GM18868 (cell line): ENCODE measurements around the gene ZNF772.
"Not testable (repeated sequence)": the region's sequence is repeated elsewhere in the genome, so short reads cannot be mapped to it uniquely, and the experiment has no call there.

ENCODE experiments used
- ATAC-seq: cut with Tn5 transposase; IDR thresholded peaks from one replicate; pipeline ENCODE4 v1.9.1; 2021; ENCODE audit warnings: mild to moderate bottlenecking, moderate library complexity; ENCODE audit not compliant: unreplicated experiment

ZNF772 gene

GRCh38 chr19:57477191-57478008, at the start of gene ZNF772:
Gene ZNF772 (minus strand): TSS chr19:57477566. CDS start chr19:57477309, 257 bp downstream.
- ATAC-seq, result peak; percentile 95

GRCh38 chr19:57518021-57518420, 40.7 kb upstream of the ZNF772 start:
- ATAC-seq, result not testable (repeated sequence)

GRCh38 chr19:57515255-57515654, 37.9 kb upstream of the ZNF772 start:
- no peak for ATAC-seq

DNA sequence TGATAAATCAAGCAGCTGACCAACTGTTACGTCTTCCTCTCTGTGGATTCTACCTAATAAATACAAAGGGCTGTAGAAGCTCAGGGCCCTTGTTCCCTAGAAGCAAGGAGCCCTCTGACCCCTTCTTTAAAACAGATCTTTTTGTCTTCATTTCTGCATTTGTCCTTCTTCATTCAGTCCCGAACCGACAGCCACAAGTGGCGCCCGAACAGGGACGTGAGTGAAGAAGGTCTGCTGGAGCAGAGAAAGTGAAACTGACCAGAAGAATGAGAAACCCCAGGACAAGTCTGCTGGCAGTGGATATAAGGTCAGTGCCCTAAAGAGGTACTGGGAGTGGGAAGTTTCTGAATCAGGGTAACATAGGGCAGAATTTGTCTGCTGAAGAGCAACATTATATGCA, 35.5 kb upstream of the ZNF772 start:
- no peak for ATAC-seq

DNA sequence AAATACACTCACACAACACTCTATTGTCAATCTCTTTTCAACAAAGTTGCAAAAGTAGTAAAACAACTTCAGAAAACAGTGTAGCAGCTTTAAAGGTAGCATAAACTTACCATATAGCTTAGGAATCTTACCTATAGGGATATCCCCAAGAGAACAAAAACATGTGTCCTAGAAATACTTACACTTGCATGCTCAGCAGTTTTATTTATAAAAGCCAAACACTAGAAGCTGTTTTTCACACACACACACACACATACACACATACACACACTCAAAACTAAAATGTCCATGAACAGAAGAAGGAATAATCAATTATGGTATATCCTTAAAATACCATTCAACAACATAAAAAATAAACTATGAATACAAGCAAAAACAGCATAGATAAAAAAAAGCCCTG, 34.1 kb upstream of the ZNF772 start:
- ATAC-seq, result no peak

GRCh38 chr19:57506163-57506562, 28.8 kb upstream of the ZNF772 start:
- ATAC-seq, result no peak

GRCh38 chr19:57500400-57500799, 23.0 kb upstream of the ZNF772 start:
- ATAC-seq, result not testable (repeated sequence)

DNA sequence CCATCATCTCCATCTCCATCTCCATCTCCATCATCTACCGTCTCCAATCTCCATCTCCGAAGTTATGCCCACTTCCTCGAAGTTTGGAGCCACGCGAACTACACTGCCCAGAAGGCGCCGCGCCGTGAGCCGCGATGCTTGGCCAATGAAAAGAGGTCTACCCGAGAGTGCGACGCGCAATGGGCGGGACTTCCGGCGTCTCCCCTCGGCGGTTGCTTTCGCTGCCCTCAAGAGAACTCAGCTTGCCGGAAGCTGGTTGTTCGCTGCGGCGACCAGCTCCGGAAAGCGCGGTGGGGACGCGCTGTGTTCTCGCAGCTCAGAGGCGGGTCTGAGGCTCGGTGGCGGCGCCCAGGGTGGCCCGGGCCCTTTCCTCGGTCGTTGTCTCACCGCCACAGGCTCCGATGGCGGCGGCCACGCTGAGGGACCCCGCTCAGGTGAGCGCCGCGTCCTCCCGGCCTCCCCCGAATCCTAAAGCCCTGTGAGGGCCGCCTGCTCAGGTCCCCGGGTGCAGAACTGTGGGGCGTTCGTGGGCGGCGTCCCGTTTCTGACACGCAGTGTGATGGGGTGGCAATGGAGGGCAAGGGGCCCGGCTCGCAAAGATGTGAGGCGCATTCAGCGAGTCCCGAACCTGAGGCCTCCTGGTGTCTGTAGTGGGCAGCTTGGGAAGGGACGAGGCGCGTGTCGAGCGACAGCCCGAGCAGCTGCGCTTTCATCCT, 22.5 kb upstream of the ZNF772 start, which contains the start of gene ZNF773:
TSS of gene ZNF773 (plus strand) at position 259 of the 716 bp plus-strand sequence. CDS start at position 402, 143 bp downstream.
- ATAC-seq, result peak; percentile 98

- ATAC-seq, result not testable (repeated sequence)
Measured at GRCh38 chr19:57499332-57499679, 21.9 kb upstream of the ZNF772 start.

DNA sequence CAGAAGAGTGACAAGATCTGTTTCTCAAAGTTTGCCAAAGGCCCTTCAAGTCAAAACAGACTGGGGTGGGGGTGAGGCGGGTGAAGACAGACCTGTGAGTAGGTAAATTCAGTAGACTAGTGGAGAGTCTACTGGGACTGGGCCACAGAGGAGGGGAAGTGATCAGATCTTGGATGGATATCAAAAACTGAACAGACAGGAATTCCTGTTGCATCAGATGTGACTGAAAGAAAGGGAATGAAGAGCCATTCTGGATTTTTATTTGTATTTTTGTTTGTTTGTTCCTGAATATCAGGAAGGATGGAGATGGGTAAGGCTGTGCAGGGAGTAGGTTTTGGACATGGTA, 10.9 kb upstream of the ZNF772 start:
- ATAC-seq, result not testable (repeated sequence)

GRCh38 chr19:57487477-57488298, 10.3 kb upstream of the ZNF772 start, which contains the start of gene ZNF419:
Gene ZNF419 (plus strand): TSS chr19:57487750. CDS start chr19:57487951, 201 bp downstream.
- peak; percentile 95 for ATAC-seq

- ATAC-seq, result no peak
Measured at GRCh38 chr19:57473646-57474045, 3.7 kb downstream of the ZNF772 start.

GRCh38 chr19:57466489-57466888, 10.9 kb downstream of the ZNF772 start:
- ATAC-seq, result no peak

GRCh38 chr19:57465680-57466381, 11.5 kb downstream of the ZNF772 start:
- no peak for ATAC-seq

- ATAC-seq, result no peak
Measured at GRCh38 chr19:57452307-57452706, 25.1 kb downstream of the ZNF772 start.

DNA sequence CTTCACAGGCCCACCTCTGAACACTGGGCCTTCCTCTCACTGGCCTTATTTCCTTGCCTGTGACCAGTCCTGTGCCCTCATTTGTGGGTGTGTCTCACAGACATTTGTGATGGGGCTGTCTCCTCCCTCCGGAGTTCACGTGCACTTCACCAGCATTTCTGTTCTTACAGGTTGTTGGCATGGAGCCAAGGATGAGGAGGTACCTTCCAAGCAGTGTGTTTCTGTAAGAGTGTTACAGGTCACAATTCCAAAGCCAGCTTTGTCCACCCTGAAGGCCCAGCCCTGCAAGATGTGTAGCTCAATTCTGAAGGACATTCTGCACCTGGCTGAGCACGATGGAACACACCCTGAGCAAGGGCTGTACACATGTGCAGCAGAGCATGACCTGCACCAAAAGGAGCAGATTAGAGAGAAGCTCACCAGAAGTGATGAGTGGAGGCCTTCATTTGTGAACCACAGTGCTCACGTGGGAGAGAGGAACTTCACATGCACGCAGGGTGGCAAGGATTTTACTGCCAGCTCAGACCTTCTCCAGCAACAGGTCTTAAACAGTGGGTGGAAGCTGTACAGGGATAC, 34.2 kb downstream of the ZNF772 start:
- no peak for ATAC-seq

- no peak for ATAC-seq
Measured at GRCh38 chr19:57441979-57442752, 35.2 kb downstream of the ZNF772 start.

DNA sequence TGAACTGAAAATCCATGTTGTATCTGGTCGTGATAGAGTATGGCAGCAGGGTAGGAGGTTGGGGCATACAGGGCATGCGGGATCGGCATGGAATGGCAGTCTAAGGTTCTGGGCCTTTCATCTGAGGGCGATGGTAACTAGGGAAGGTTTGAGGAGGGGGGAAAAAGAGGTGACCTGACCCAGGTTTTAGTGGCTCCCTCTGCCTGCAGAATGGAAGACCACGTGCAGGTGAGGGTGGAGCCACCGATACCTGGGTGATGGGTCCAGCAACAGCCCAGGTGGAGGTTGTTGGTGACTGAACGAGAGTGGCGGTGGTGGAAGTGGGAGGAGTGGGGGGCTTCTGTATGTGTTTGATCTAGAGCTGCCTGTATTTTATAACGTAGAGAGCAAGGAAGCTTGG, 38.4 kb downstream of the ZNF772 start:
- ATAC-seq, result no peak

DNA sequence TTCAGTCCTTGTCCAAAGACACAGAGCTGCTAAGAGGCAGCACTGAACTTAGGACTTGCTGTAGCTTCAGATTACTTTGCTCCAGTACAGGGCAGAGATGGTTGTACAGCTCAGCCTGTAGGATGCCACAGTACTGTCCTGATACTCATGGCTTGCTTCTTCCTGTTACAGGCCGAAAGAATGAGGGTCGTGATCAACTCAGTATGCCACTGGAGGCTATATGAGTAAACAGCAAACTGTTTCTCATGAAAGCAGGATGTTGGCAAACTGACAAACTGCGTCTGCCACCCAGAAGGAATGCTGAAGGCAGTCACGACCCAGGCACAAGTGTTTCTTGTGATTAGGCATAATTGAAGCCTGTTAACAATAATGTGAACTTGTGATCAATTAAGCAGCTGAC, 39.4 kb downstream of the ZNF772 start:
- ATAC-seq, result no peak
